ENCODE data around the gene CALR3. TPM values are rescaled to one million over a fixed set of nuclear protein-coding genes. Genes with fewer than 3 reads are reported as not detected.
"Not testable (repeated sequence)": the region's sequence is repeated elsewhere in the genome, so short reads cannot be mapped to it uniquely, and the experiment has no call there.

Gene CALR3
- polyA plus RNA-seq, 4 donors, result not detected

- Histone ChIP-seq H3K4me3 (ENCODE audit: low read depth in 1 of 3, low read length in 3 of 3) (no peak overlapping the region), H3K27me3 (ENCODE audit: control insufficient read depth in 3 of 3, insufficient read depth in 3 of 3, low read length in 3 of 3) (no peaks in the 10 kb centered on the region), H3K9me3 (ENCODE audit: control insufficient read depth in 2 of 2, insufficient read depth in 1 of 2, low read depth in 1 of 2, low read length in 1 of 2) (no peaks in the 10 kb centered on the region), H3K36me3 (ENCODE audit: control insufficient read depth in 3 of 3, insufficient read depth in 2 of 3, low read depth in 1 of 3, low read length in 3 of 3) (peaks cover 22 to 89% (median 27%) of the 10 kb centered on the region in 3 donors), H3K27ac (ENCODE audit: low read depth in 1 of 3, low read length in 2 of 3) (no peak overlapping the region), H3K4me1 (ENCODE audit: control insufficient read depth in 3 of 3, insufficient read depth in 2 of 3, low read depth in 1 of 3, low read length in 2 of 3) (no peaks in the 10 kb centered on the region)
- no peak for FAIRE-seq
- WGBS, 3 donors, result 93 to 97% (median 94%) methylated on average over 22 to 24 of the region's 24 CpGs
- no peak for DNase-seq
Measured at GRCh38 chr19:16519230-16519687, 23.3 kb upstream of the CALR3 start.

- H3K4me3 ChIP-seq (ENCODE audit: low read depth in 1 of 3, low read length in 3 of 3), result no peak overlapping the region
- no peaks in the 10 kb centered on the region for H3K9me3 ChIP-seq (ENCODE audit: control insufficient read depth in 2 of 2, insufficient read depth in 1 of 2, low read depth in 1 of 2, low read length in 1 of 2)
- DNase-seq, result no peak
- no peaks in the 10 kb centered on the region for H3K27me3 ChIP-seq (ENCODE audit: control insufficient read depth in 3 of 3, insufficient read depth in 3 of 3, low read length in 3 of 3)
- H3K36me3 ChIP-seq (ENCODE audit: control insufficient read depth in 3 of 3, insufficient read depth in 2 of 3, low read depth in 1 of 3, low read length in 3 of 3), result peaks cover 22 to 89% (median 26%) of the 10 kb centered on the region in 3 donors
- H3K27ac ChIP-seq (ENCODE audit: low read depth in 1 of 3, low read length in 2 of 3), result no peak overlapping the region
- FAIRE-seq, result no peak
- no peaks in the 10 kb centered on the region for H3K4me1 ChIP-seq (ENCODE audit: control insufficient read depth in 3 of 3, insufficient read depth in 2 of 3, low read depth in 1 of 3, low read length in 2 of 3)
- 90 to 93% (median 92%) methylated on average over 33 of the region's 33 CpGs for WGBS, 3 donors
Measured at GRCh38 chr19:16518483-16519229, 22.7 kb upstream of the CALR3 start.

DNA sequence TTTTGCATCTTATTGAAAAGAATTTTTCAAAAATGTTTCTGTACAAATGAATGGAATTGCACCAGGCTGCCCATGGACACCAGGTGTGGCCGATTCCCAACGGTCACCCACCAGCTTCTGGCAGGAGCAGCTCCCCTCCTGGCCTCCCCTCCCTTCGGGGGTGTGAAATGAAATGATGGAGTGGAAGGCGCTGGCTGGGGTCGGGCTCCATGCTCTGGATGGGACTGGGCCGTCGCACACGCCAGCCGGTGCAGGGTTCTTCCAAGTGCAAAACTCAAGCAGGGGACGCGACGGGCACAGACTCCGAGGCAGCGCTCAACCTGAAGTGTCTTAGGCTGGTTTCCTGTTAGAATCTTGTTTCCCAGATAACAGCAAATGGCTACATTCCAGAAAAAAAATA lies 22.1 kb upstream of the CALR3 start:
- Histone ChIP-seq H3K4me1 (ENCODE audit: control insufficient read depth in 3 of 3, insufficient read depth in 2 of 3, low read depth in 1 of 3, low read length in 2 of 3) (no peaks in the 10 kb centered on the region), H3K36me3 (ENCODE audit: control insufficient read depth in 3 of 3, insufficient read depth in 2 of 3, low read depth in 1 of 3, low read length in 3 of 3) (peaks cover 22 to 87% (median 22%) of the 10 kb centered on the region in 3 donors), H3K27ac (ENCODE audit: low read depth in 1 of 3, low read length in 2 of 3) (no peak overlapping the region), H3K4me3 (ENCODE audit: low read depth in 1 of 3, low read length in 3 of 3) (no peak overlapping the region), H3K9me3 (ENCODE audit: control insufficient read depth in 2 of 2, insufficient read depth in 1 of 2, low read depth in 1 of 2, low read length in 1 of 2) (no peaks in the 10 kb centered on the region), H3K27me3 (ENCODE audit: control insufficient read depth in 3 of 3, insufficient read depth in 3 of 3, low read length in 3 of 3) (no peaks in the 10 kb centered on the region)
- no peak for FAIRE-seq
- 87 to 92% (median 91%) methylated on average over 14 of the region's 14 CpGs for WGBS, 3 donors
- DNase-seq, result no peak

GRCh38 chr19:16516923-16517610 lies 21.1 kb upstream of the CALR3 start:
- WGBS, 3 donors, result 72 to 77% (median 76%) methylated on average over 14 of the region's 14 CpGs
- H3K4me1 ChIP-seq (ENCODE audit: control insufficient read depth in 3 of 3, insufficient read depth in 2 of 3, low read depth in 1 of 3, low read length in 2 of 3), result no peaks in the 10 kb centered on the region
- FAIRE-seq, result no peak
- no peak overlapping the region for H3K27ac ChIP-seq (ENCODE audit: low read depth in 1 of 3, low read length in 2 of 3)
- DNase-seq, result no peak
- H3K36me3 ChIP-seq (ENCODE audit: control insufficient read depth in 3 of 3, insufficient read depth in 2 of 3, low read depth in 1 of 3, low read length in 3 of 3), result peaks cover 16 to 89% (median 19%) of the 10 kb centered on the region in 3 donors
- H3K9me3 ChIP-seq (ENCODE audit: control insufficient read depth in 2 of 2, insufficient read depth in 1 of 2, low read depth in 1 of 2, low read length in 1 of 2), result no peaks in the 10 kb centered on the region
- H3K27me3 ChIP-seq (ENCODE audit: control insufficient read depth in 3 of 3, insufficient read depth in 3 of 3, low read length in 3 of 3), result no peaks in the 10 kb centered on the region
- no peak overlapping the region for H3K4me3 ChIP-seq (ENCODE audit: low read depth in 1 of 3, low read length in 3 of 3)

- H3K9me3 ChIP-seq (ENCODE audit: control insufficient read depth in 2 of 2, insufficient read depth in 1 of 2, low read depth in 1 of 2, low read length in 1 of 2), result no peaks in the 10 kb centered on the region
- H3K4me3 ChIP-seq (ENCODE audit: low read depth in 1 of 3, low read length in 3 of 3), result no peak overlapping the region
- FAIRE-seq (no peak), DNase-seq (peak; percentile 31 to 53)
- no peaks in the 10 kb centered on the region for H3K4me1 ChIP-seq (ENCODE audit: control insufficient read depth in 3 of 3, insufficient read depth in 2 of 3, low read depth in 1 of 3, low read length in 2 of 3)
- WGBS, 3 donors, result 19 to 68% (median 53%) methylated on average over 15 of the region's 15 CpGs
- H3K27ac ChIP-seq (ENCODE audit: low read depth in 1 of 3, low read length in 2 of 3), result no peak overlapping the region
- no peaks in the 10 kb centered on the region for H3K27me3 ChIP-seq (ENCODE audit: control insufficient read depth in 3 of 3, insufficient read depth in 3 of 3, low read length in 3 of 3)
- peaks cover 11 to 84% (median 16%) of the 10 kb centered on the region in 3 donors for H3K36me3 ChIP-seq (ENCODE audit: control insufficient read depth in 3 of 3, insufficient read depth in 2 of 3, low read depth in 1 of 3, low read length in 3 of 3)
Measured at GRCh38 chr19:16516381-16516780, 20.4 kb upstream of the CALR3 start.

GRCh38 chr19:16514383-16515019 lies 18.5 kb upstream of the CALR3 start:
- Histone ChIP-seq H3K27ac (ENCODE audit: low read depth in 1 of 3, low read length in 2 of 3) (no peak overlapping the region), H3K4me1 (ENCODE audit: control insufficient read depth in 3 of 3, insufficient read depth in 2 of 3, low read depth in 1 of 3, low read length in 2 of 3) (no peaks in the 10 kb centered on the region), H3K27me3 (ENCODE audit: control insufficient read depth in 3 of 3, insufficient read depth in 3 of 3, low read length in 3 of 3) (no peaks in the 10 kb centered on the region), H3K36me3 (ENCODE audit: control insufficient read depth in 3 of 3, insufficient read depth in 2 of 3, low read depth in 1 of 3, low read length in 3 of 3) (peaks cover 3 to 77% (median 8%) of the 10 kb centered on the region in 3 donors), H3K4me3 (ENCODE audit: low read depth in 1 of 3, low read length in 3 of 3) (no peak overlapping the region), H3K9me3 (ENCODE audit: control insufficient read depth in 2 of 2, insufficient read depth in 1 of 2, low read depth in 1 of 2, low read length in 1 of 2) (no peaks in the 10 kb centered on the region)
- FAIRE-seq (no peak), DNase-seq (no peak)
- WGBS, 3 donors, result 85 to 92% (median 92%) methylated on average over 24 of the region's 24 CpGs

GRCh38 chr19:16512611-16513010 lies 16.6 kb upstream of the CALR3 start:
- H3K4me3 ChIP-seq (ENCODE audit: low read depth in 1 of 3, low read length in 3 of 3); H3K27ac ChIP-seq (ENCODE audit: low read depth in 1 of 3, low read length in 2 of 3); FAIRE-seq: not testable (repeated sequence)

More at GRCh38 chr19:16512611-16513010, 16.6 kb upstream of the CALR3 start:
- H3K9me3 ChIP-seq (ENCODE audit: control insufficient read depth in 2 of 2, insufficient read depth in 1 of 2, low read depth in 1 of 2, low read length in 1 of 2); H3K27me3 ChIP-seq (ENCODE audit: control insufficient read depth in 3 of 3, insufficient read depth in 3 of 3, low read length in 3 of 3); DNase-seq; H3K4me1 ChIP-seq (ENCODE audit: control insufficient read depth in 3 of 3, insufficient read depth in 2 of 3, low read depth in 1 of 3, low read length in 2 of 3): not testable (repeated sequence)
- 91 to 96% (median 95%) methylated on average over 9 to 10 of the region's 10 CpGs for WGBS, 3 donors
- peaks cover 2 to 68% (median 6%) of the 10 kb centered on the region in 3 donors for H3K36me3 ChIP-seq (ENCODE audit: control insufficient read depth in 3 of 3, insufficient read depth in 2 of 3, low read depth in 1 of 3, low read length in 3 of 3)
